IPS DF 6.9 (cell line): ENCODE measurements around the gene ARHGDIG.

Experiments used
- DNase-seq: peaks from one replicate; pipeline ENCODE4 v3.0.0-alpha.2; 2013; ENCODE audit warnings: low read depth, low spot score
- H3K27ac ChIP-seq: one replicate; pipeline ENCODE4 v1.5.1; 2013; ENCODE audit warnings: low read length, control low read depth
- H3K27me3 ChIP-seq: 2 replicates; pipeline ENCODE4 v1.6.1; 2013; ENCODE audit warnings: mild to moderate bottlenecking, low read length; ENCODE audit not compliant: control insufficient read depth, insufficient read depth
- H3K36me3 ChIP-seq: 2 replicates; pipeline ENCODE4 v1.6.1; 2013; ENCODE audit warnings: low read length; ENCODE audit not compliant: control insufficient read depth, insufficient read depth
- H3K4me1 ChIP-seq: 2 replicates; pipeline ENCODE4 v1.6.1; 2013; ENCODE audit warnings: low read length; ENCODE audit not compliant: control insufficient read depth, insufficient read depth
- H3K4me3 ChIP-seq: 2 replicates; pipeline ENCODE4 v1.5.1; 2013; ENCODE audit warnings: mild to moderate bottlenecking, low read length
- H3K9me3 ChIP-seq: 2 replicates; pipeline ENCODE4 v1.6.1; 2013; ENCODE audit warnings: low read length, inconsistent platforms; ENCODE audit not compliant: control insufficient read depth, insufficient read depth
- WGBS: extraction: QIAGEN DNeasy Blood & Tissue Kit; methylation state at CpG from one replicate; pipeline ENCODE4 v1.1.7; 2013; ENCODE audit warnings: mixed read lengths, missing lambda C conversion rate; ENCODE audit not compliant: insufficient read length, insufficient coverage; 5-methylcytosine and 5-hydroxymethylcytosine counted together

ARHGDIG gene

GRCh38 chr16:314795-315299 lies 34.5 kb downstream of the ARHGDIG start:
- no peaks in the 10 kb centered on the region for H3K27me3 ChIP-seq
- H3K4me3 ChIP-seq, result no peak overlapping the region
- H3K9me3 ChIP-seq, result no peaks in the 10 kb centered on the region
- no CpG with 5 or more reads among the region's 14 CpGs for WGBS
- H3K36me3 ChIP-seq, result peaks cover 7% of the 10 kb centered on the region
- peaks cover 3% of the 10 kb centered on the region; the same call in 1 of the 2 replicates for H3K4me1 ChIP-seq
- H3K27ac ChIP-seq, result no peak overlapping the region
- no peak for DNase-seq

- no peak for DNase-seq
- Histone ChIP-seq H3K4me1 (peaks cover 3% of the 10 kb centered on the region; the same call in 1 of the 2 replicates), H3K9me3 (no peaks in the 10 kb centered on the region), H3K36me3 (peaks cover 7% of the 10 kb centered on the region), H3K4me3 (no peak overlapping the region), H3K27ac (no peak overlapping the region), H3K27me3 (no peaks in the 10 kb centered on the region)
- no CpG with 5 or more reads among the region's 19 CpGs for WGBS
Observed at GRCh38 chr16:316741-317464, 36.5 kb downstream of the ARHGDIG start.

GRCh38 chr16:317583-317982 lies 37.2 kb downstream of the ARHGDIG start:
- peaks cover 7% of the 10 kb centered on the region for H3K36me3 ChIP-seq
- no peak for DNase-seq
- H3K27ac ChIP-seq, result no peak overlapping the region
- H3K4me1 ChIP-seq, result peaks cover 3% of the 10 kb centered on the region; the same call in 1 of the 2 replicates
- no peak overlapping the region for H3K4me3 ChIP-seq
- no CpG with 5 or more reads among the region's 5 CpGs for WGBS
- no peaks in the 10 kb centered on the region for H3K27me3 ChIP-seq
- no peaks in the 10 kb centered on the region for H3K9me3 ChIP-seq

- Histone ChIP-seq H3K4me3 (no peak overlapping the region), H3K27ac (no peak overlapping the region), H3K4me1 (peaks cover 3% of the 10 kb centered on the region; the same call in 1 of the 2 replicates), H3K27me3 (no peaks in the 10 kb centered on the region), H3K36me3 (peaks cover 7% of the 10 kb centered on the region), H3K9me3 (no peaks in the 10 kb centered on the region)
- WGBS, result no CpG with 5 or more reads among the region's 22 CpGs
- DNase-seq, result peak; percentile 29
Observed at GRCh38 chr16:318628-319027, 38.2 kb downstream of the ARHGDIG start.

- no CpG with 5 or more reads among the region's 5 CpGs for WGBS
- no peak overlapping the region for H3K27ac ChIP-seq
- DNase-seq, result no peak
- peaks cover 3% of the 10 kb centered on the region; the same call in 1 of the 2 replicates for H3K4me1 ChIP-seq
- H3K4me3 ChIP-seq, result no peak overlapping the region
- H3K27me3 ChIP-seq, result no peaks in the 10 kb centered on the region
- no peaks in the 10 kb centered on the region; the same call in 1 of the 2 replicates for H3K36me3 ChIP-seq
- no peaks in the 10 kb centered on the region for H3K9me3 ChIP-seq
Observed at GRCh38 chr16:320206-320605, 39.8 kb downstream of the ARHGDIG start.

- Histone ChIP-seq H3K4me3 (no peak overlapping the region), H3K4me1 (peaks cover 3% of the 10 kb centered on the region; the same call in 1 of the 2 replicates), H3K9me3 (no peaks in the 10 kb centered on the region), H3K36me3 (no peaks in the 10 kb centered on the region; the same call in 1 of the 2 replicates), H3K27ac (no peak overlapping the region), H3K27me3 (no peaks in the 10 kb centered on the region)
- no peak for DNase-seq
- no CpG with 5 or more reads among the region's 9 CpGs for WGBS
Observed at GRCh38 chr16:321532-321931, 41.1 kb downstream of the ARHGDIG start.

GRCh38 chr16:322476-323143 lies 42.2 kb downstream of the ARHGDIG start:
- no peak overlapping the region for H3K27ac ChIP-seq
- no CpG with 5 or more reads among the region's 13 CpGs for WGBS
- no peaks in the 10 kb centered on the region for H3K36me3 ChIP-seq
- H3K9me3 ChIP-seq, result no peaks in the 10 kb centered on the region
- H3K27me3 ChIP-seq, result no peaks in the 10 kb centered on the region
- no peak overlapping the region for H3K4me3 ChIP-seq
- H3K4me1 ChIP-seq, result peaks cover 2% of the 10 kb centered on the region; the same call in 1 of the 2 replicates
- no peak for DNase-seq

- H3K27ac ChIP-seq, result no peak overlapping the region
- no CpG with 5 or more reads among the region's 17 CpGs for WGBS
- H3K27me3 ChIP-seq, result no peaks in the 10 kb centered on the region
- no peaks in the 10 kb centered on the region for H3K9me3 ChIP-seq
- no peak overlapping the region for H3K4me3 ChIP-seq
- no peaks in the 10 kb centered on the region for H3K36me3 ChIP-seq
- H3K4me1 ChIP-seq, result no peaks in the 10 kb centered on the region
- no peak for DNase-seq
Observed at GRCh38 chr16:324201-324450, 43.7 kb downstream of the ARHGDIG start.

GRCh38 chr16:324451-325334 lies 44.3 kb downstream of the ARHGDIG start:
- H3K4me1 ChIP-seq, result no peaks in the 10 kb centered on the region
- no peaks in the 10 kb centered on the region for H3K27me3 ChIP-seq
- no CpG with 5 or more reads among the region's 55 CpGs for WGBS
- no peaks in the 10 kb centered on the region for H3K36me3 ChIP-seq
- no peak overlapping the region for H3K4me3 ChIP-seq
- no peaks in the 10 kb centered on the region for H3K9me3 ChIP-seq
- no peak for DNase-seq
- H3K27ac ChIP-seq, result no peak overlapping the region
